HCT116 (cell line): ENCODE results near the gene PDE6D. TPM values are rescaled to one million over a fixed set of nuclear protein-coding genes. Genes with fewer than 3 reads are reported as not detected.

Experiments used
- ATAC-seq: fragments of 200-7000 bp; cut with Tn5 transposase; 2 replicates; pipeline ENCODE4 v1.9.1; 2020; ENCODE audit warnings: mild to moderate bottlenecking, moderate library complexity
- BruUV-seq: library from RNA; stranded (reverse); fragments of 400-500 nt; replicated peaks from 2 replicates; lab custom pipeline; 2021; lab: Mats Ljungman, UMichigan
- CTCF ChIA-PET: fragments of 300-600 bp; sonication (Branson Sonifier 250); formaldehyde crosslinking; loops from one replicate; lab custom pipeline; 2021; ENCODE audit warnings: antibody characterized with exemption; lab: Charles Lee
- POLR2A ChIA-PET: fragments of 300-600, 350-600 bp; sonication (Branson Sonifier 250); formaldehyde crosslinking; loops from one replicate; lab custom pipeline; 2021; ENCODE audit warnings: antibody characterized with exemption; lab: Charles Lee
- RAD21 ChIA-PET, 2 experiments: fragments of 300-600 bp; sonication (Branson Sonifier 250); formaldehyde crosslinking; loops; one replicate each; lab custom pipeline; 2023; ENCODE audit warnings: low total read pairs in 2 of 2; ENCODE audit not compliant: uncharacterized antibody in 2 of 2, unreplicated experiment in 2 of 2, low non-redundant PET in 1 of 2; lab: Charles Lee
- DNase-seq: peaks from one replicate; pipeline ENCODE4 v3.0.0-alpha.2; 2010; ENCODE audit warnings: low read depth, low spot score
- H2AFZ ChIP-seq: fragments of 200-600 bp; shearing (Covaris generic), sonication (generic); 2 replicates; pipeline ENCODE4 v1.6.1; 2017; ENCODE audit warnings: low read depth, mixed run types, mixed read lengths, antibody characterized with exemption, low read length; ENCODE audit not compliant: poor library complexity, severe bottlenecking
- H3K27ac ChIP-seq: 2 replicates; pipeline ENCODE4 v1.5.1; 2012; ENCODE audit warnings: low read depth, low read length
- H3K27me3 ChIP-seq: fragments of 200-600 bp; sonication (generic); 2 replicates; pipeline ENCODE4 v1.6.1; 2016; ENCODE audit warnings: mixed run types, low read length, mixed read lengths; ENCODE audit not compliant: insufficient read depth
- H3K36me3 ChIP-seq, 2 experiments: fragments of 200-500 bp in 1 of 2; fragments of 200-600 bp in 1 of 2; sonication (Bioruptor generic) in 1 of 2; sonication (generic) in 1 of 2; 2 replicates each; pipeline versions ENCODE4 v1.5.1 to v1.6.1; 2014 to 2016; ENCODE audit warnings: low read length in 2 of 2, inconsistent platforms in 1 of 2, mixed read lengths in 1 of 2, mixed run types in 1 of 2; ENCODE audit not compliant: insufficient read depth in 2 of 2, control insufficient read depth in 1 of 2
- H3K4me1 ChIP-seq, 2 experiments: fragments of 200-600 bp in 1 of 2; sonication (generic) in 1 of 2; 2 replicates each; pipeline versions ENCODE4 v1.5.1 to v1.6.1; 2012 to 2017; ENCODE audit warnings: low read length in 2 of 2, inconsistent platforms in 1 of 2, mild to moderate bottlenecking in 1 of 2, mixed read lengths in 1 of 2, mixed run types in 1 of 2, moderate library complexity in 1 of 2; ENCODE audit not compliant: insufficient read depth in 2 of 2, control insufficient read depth in 1 of 2
- H3K4me2 ChIP-seq: fragments of 200-600 bp; sonication (generic); 2 replicates; pipeline ENCODE4 v1.6.1; 2017; ENCODE audit warnings: mixed run types, low read length, mixed read lengths
- H3K4me3 ChIP-seq, 2 experiments: fragments of 200-600 bp in 1 of 2; sonication (generic) in 1 of 2; replicated peaks in 1 of 2; 2 replicates each; pipeline ENCODE4 v1.5.1; 2011 to 2016; ENCODE audit warnings: low read length in 2 of 2, control low read depth in 1 of 2, low read depth in 1 of 2, mild to moderate bottlenecking in 1 of 2, mixed read lengths in 1 of 2, mixed run types in 1 of 2
- H3K79me2 ChIP-seq: fragments of 200-600 bp; sonication (generic); 2 replicates; pipeline ENCODE4 v1.6.1; 2017; ENCODE audit warnings: mild to moderate bottlenecking, mixed run types, low read length, moderate library complexity, mixed read lengths; ENCODE audit not compliant: insufficient read depth
- H3K9ac ChIP-seq: fragments of 200-600 bp; sonication (generic); 2 replicates; pipeline ENCODE4 v1.6.1; 2016; ENCODE audit warnings: low read length, mixed read lengths
- H3K9me2 ChIP-seq: fragments of 200-600 bp; sonication (generic), shearing (Covaris generic); 2 replicates; pipeline ENCODE4 v1.6.1; 2017; ENCODE audit warnings: mixed run types, mild to moderate bottlenecking, moderate library complexity; ENCODE audit not compliant: insufficient read depth
- H3K9me3 ChIP-seq, 2 experiments: fragments of 200-500 bp in 1 of 2; fragments of 200-600 bp in 1 of 2; sonication (Bioruptor generic) in 1 of 2; sonication (generic) in 1 of 2; 2 replicates each; pipeline ENCODE4 v1.6.1; 2014 to 2017; ENCODE audit warnings: low read length in 2 of 2, mixed read lengths in 2 of 2, inconsistent platforms in 1 of 2, low read depth in 1 of 2, mild to moderate bottlenecking in 1 of 2, mixed run types in 1 of 2, moderate library complexity in 1 of 2; ENCODE audit not compliant: control insufficient read depth in 1 of 2, insufficient read depth in 1 of 2
- H4K20me1 ChIP-seq: fragments of 200-600 bp; sonication (generic), shearing (Covaris generic); 2 replicates; pipeline ENCODE4 v1.6.1; 2017; ENCODE audit warnings: mixed run types, mild to moderate bottlenecking, moderate library complexity; ENCODE audit not compliant: insufficient read depth
- CBX3 ChIP-seq: IDR thresholded peaks from 2 replicates; pipeline ENCODE4 v1.6.1; 2012; ENCODE audit warnings: low read depth
- EZH2phosphoT487 ChIP-seq: fragments of 200-600 bp; IDR thresholded peaks from 2 replicates; pipeline ENCODE4 v1.6.1; 2018; ENCODE audit warnings: antibody characterized with exemption, borderline replicate concordance
- POLR2AphosphoS5 ChIP-seq: IDR thresholded peaks from 2 replicates; pipeline ENCODE4 v1.6.1; 2011; ENCODE audit warnings: mild to moderate bottlenecking, low read depth, low read length, moderate library complexity
- SP1 ChIP-seq: IDR thresholded peaks from 2 replicates; pipeline ENCODE4 v1.6.1; 2012; ENCODE audit warnings: low read depth
- ZFX ChIP-seq: fragments of 450-650 bp; IDR thresholded peaks from 2 replicates; pipeline ENCODE4 v1.6.1; 2017
- intact Hi-C: fragments of 100-400 bp; cut with micrococcal nuclease; formaldehyde crosslinking; loops from 2 replicates; pipeline ENCODE4 v1.10.0; 2022
- total RNA-seq: library from RNA; stranded (reverse); gene quantifications from one replicate; pipeline ENCODE4 v1.2.1, GENCODE V29; 2021; ENCODE audit not compliant: unreplicated experiment

Gene PDE6D
- total RNA-seq, 1 experiment from 2014 or later: 26.6 TPM

- TF ChIP-seq EZH2phosphoT487 (no peak), CBX3 (no peak), SP1 (no peak)
- ChIA-PET CTCF (no interaction called here), RAD21 (no interaction called here), POLR2A (no interaction called here)
- Histone ChIP-seq H3K36me3 (no peaks in the 10 kb centered on the region), H3K79me2 (no peaks in the 10 kb centered on the region), H3K27me3 (no peaks in the 10 kb centered on the region), H3K4me3 (no peak overlapping the region), H3K9me3 (no peaks in the 10 kb centered on the region), H3K9ac (no peak overlapping the region), H4K20me1 (no peaks in the 10 kb centered on the region), H3K9me2 (no peaks in the 10 kb centered on the region), H3K27ac (no peak overlapping the region), H3K4me1 (peaks cover 3 to 11% of the 10 kb centered on the region in 2 experiments; a peak in 2 of 4 replicates), H3K4me2 (no peak overlapping the region), H2AFZ (no peak overlapping the region)
- DNase-seq (no peak), ATAC-seq (no peak)
- no TSS peak for BruUV-seq
- intact Hi-C loops: no loop called here
Measured at GRCh38 chr2:231722721-231723307, 58.3 kb downstream of the PDE6D start.

GRCh38 chr2:231720987-231721966 is 59.8 kb downstream of the PDE6D start:
- Histone ChIP-seq H3K4me3 (no peak overlapping the region), H3K79me2 (no peaks in the 10 kb centered on the region), H3K27me3 (no peaks in the 10 kb centered on the region), H3K9me2 (no peaks in the 10 kb centered on the region), H3K9ac (no peak overlapping the region)
- ChIA-PET RAD21 (no interaction called here), CTCF (no interaction called here), POLR2A (interaction anchor here (1.4 kb wide), 1 partner anchor 47 kb away, joined by 4 read pairs; no protein-coding TSS in a partner anchor)
- intact Hi-C loops: no loop called here
- no peak for DNase-seq
- 0 out of 2 replicates have a peak, but pooled peaks have one; percentile 4 for TF ChIP-seq POLR2AphosphoS5
- TF ChIP-seq ZFX: no peak
- TF ChIP-seq, all 23 proteins: peak for 1
- Histone ChIP-seq H4K20me1 (no peaks in the 10 kb centered on the region), H3K9me3 (no peaks in the 10 kb centered on the region), H3K4me1 (peaks cover 9 to 27% of the 10 kb centered on the region in 2 experiments; a peak in 3 of 4 replicates), H3K36me3 (no peaks in the 10 kb centered on the region), H3K4me2 (no peak overlapping the region), H3K27ac (no peak overlapping the region), H2AFZ (no peak overlapping the region)
- no TSS peak for BruUV-seq
- ATAC-seq: no peak
